ENCODE data around the gene CLMP.
"Not testable (repeated sequence)": the region's sequence is repeated elsewhere in the genome, so short reads cannot be mapped to it uniquely, and the experiment has no call there.

DNA sequence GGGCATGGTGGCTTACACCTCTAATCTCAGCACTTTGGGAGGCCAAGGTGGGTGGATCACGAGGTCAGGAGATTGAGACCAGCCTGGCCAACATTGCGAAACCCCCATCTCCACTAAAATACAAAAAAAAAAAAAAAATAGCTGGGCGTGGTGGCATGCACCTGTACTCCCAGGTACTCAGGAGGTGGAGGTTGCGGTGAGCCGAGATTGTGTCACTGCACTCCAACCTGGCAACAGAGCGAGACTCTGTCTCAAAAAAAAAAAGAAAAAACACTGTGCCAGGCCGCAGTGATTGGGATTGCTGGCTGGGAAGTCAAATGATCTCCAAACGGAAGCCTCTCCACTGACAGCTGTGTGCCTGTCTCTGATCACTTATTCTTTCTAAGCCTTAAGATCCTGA, 104.9 kb downstream of the CLMP start:
- TF ChIP-seq CTCF (IDR thresholded peaks at IDR 0.05; ENCODE audit: poor library complexity, severe bottlenecking); EP300 (conservative IDR thresholded peaks at IDR 0.05; ENCODE audit: poor library complexity, severe bottlenecking); REST (IDR thresholded peaks at IDR 0.05; ENCODE audit: borderline replicate concordance); TAF1 (IDR thresholded peaks at IDR 0.05; ENCODE audit: low read depth); POLR2AphosphoS5 (IDR thresholded peaks at IDR 0.05); MXI1 (conservative IDR thresholded peaks at IDR 0.05; ENCODE audit: poor library complexity, severe bottlenecking); EZH2 (IDR thresholded peaks at IDR 0.05; ENCODE audit: borderline replicate concordance, insufficient read depth, low read length, poor library complexity, severe bottlenecking); RAD21 (conservative IDR thresholded peaks at IDR 0.05): not testable (repeated sequence)
